DMS153 treated with DMSO at 0.1 percent for 48 hours (cell line): Measurements from ENCODE around the gene PHF2.

ENCODE experiments used
- DNase-seq: peaks from one replicate; lab custom pipeline; 2025; ENCODE audit not compliant: unreplicated experiment; lab: John Stamatoyannopoulos, UW

Gene PHF2

DNA sequence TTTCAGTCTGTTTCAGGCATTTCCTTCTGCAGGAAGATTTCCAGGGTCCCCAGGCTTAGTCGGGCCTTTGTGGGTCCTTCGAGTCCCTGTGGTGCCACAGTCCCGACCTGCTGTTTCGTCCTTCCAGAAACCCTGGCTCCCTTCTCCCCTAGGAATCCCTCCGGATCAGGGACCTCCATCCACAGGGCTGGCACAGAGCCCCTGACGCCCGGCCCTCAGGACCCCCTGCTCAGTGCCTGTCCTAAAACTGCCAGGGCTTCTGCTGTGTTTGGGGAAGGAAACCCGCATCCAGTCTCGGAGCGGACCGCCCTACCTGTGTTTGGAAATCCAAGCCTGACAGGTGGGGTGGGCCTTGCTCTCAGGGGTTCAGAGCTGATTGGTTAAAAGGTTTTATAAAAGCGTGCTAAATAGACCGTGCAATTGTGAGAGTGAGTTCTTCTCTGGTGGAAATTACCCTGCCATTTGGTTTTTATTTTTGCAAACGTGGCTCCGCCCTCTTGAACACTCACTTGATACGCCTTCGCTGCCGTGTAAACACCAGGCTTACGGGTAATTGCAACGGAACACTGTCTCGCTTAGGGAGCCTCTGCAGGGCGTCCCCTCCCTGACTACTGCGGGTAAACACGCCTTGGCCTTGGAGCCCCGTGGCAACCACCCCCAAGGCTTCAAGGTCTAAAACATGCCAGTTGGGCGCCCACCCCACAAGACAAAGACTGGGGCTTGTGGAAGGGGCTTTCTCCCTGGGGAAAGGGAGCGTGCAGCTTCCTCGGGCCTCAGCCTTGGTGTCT, 121.2 kb downstream of the PHF2 start:
- DNase-seq: peak; percentile 72

DNA sequence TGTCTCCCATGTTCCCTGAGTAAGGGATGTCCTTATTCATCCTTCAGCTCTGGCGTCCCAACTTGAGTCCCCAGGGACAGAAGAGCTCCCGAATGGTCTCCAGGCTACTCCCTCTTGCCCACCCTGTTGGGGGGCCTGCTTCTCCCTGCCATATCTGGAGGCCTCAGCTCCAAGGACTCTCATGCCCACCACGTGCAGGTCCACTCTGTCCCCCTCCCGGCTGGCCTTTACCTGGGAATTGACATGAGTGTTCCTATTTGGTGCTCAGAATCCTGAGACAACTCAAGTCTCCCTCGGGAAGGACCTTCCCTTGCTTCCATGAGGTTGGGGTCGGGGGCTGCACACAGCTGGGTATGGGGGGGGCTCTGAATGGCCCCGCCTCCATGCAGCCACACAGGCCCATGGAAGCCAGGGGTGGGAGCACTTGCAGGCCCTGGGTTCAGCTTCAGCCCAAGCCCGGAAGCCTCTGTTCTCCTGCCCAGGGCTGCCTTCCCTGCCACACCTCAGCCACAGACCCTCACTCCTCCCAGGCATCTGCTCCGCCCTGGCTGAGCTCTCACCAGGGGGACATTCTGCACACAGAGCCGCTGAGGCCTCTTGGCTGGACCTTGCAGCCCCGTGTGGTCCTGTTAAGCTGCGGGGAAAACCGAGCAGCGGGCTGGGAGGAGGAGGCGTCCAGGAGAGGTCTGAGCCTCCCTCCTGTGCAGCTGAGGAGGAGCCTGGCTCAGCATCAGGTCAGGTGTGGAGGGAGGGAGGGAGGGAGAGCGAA, 121.9 kb downstream of the PHF2 start:
- no peak for DNase-seq

DNA sequence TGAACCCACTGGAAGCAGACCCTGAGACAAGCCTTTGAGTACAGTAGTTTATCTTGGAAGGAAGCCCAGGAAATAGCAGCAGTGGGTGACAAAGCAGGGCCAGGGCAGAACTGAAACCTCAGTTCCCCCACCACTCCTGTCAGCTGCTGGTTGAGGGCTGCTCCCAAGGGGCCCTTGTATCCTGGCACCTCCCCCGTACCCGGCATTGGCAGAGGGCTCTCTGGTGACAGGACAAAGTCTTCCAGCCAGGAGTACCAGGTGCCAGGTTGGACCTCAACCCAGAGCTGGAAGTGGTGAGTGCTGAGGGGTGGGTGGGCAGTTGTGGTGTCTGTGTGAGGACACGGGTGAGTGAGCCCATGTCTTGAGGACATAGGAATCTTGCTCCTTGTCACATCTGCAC, 123.3 kb downstream of the PHF2 start:
- no peak for DNase-seq

DNA sequence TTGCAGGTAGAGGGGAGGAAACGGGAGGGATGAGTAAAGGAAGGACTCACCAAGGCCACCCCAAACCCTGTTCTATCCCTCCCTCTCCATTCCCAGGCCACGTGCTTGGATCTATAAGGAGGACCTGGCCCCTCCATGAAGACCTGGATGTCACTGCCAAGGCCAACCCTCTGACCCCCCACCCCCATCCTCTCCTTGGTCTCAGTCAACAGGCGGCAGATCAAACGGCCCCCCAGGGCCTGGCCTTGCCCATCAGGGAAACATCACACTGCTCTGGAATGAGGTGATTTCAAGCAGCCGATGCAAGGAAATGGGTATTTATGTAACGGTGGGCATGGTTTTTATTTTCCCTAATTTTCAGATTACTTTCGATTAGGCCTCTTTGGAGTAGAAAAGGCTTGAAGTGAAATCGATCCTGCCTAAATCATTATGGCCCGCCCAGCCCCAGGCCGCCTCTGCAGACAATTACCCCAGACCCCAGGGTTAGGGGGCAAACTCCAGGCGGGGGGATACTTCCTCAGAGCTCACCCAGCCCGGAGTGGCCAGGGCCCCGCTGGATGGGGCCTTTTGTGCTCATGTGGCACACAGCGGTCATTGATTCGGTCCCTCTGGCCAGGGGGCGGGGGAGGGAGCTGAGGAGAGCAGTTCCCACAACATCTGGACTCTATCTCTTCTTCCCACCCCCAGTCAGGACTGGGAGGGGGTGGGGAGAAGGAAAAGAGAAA, 125.3 kb downstream of the PHF2 start:
- no peak for DNase-seq

DNA sequence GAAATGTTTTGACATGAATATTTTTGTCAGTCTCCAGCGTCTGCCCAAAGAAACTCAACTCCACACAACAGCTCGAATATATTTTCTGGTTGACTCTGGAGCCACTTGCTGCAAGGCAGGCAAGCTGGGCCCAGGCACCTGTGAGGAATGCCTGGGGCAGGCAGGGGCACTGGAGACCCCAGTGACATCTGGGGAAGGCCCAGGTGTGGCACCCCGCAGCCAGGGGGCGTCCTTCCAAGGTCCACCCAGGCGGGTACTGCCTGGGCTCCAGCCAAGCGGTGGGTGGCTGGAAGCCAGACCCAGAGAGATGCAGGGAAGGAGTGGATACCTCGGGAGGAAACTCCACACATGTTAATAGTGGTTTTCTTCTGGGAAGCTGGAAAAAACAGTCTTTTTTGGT, 125.9 kb downstream of the PHF2 start:
- no peak for DNase-seq

DNA sequence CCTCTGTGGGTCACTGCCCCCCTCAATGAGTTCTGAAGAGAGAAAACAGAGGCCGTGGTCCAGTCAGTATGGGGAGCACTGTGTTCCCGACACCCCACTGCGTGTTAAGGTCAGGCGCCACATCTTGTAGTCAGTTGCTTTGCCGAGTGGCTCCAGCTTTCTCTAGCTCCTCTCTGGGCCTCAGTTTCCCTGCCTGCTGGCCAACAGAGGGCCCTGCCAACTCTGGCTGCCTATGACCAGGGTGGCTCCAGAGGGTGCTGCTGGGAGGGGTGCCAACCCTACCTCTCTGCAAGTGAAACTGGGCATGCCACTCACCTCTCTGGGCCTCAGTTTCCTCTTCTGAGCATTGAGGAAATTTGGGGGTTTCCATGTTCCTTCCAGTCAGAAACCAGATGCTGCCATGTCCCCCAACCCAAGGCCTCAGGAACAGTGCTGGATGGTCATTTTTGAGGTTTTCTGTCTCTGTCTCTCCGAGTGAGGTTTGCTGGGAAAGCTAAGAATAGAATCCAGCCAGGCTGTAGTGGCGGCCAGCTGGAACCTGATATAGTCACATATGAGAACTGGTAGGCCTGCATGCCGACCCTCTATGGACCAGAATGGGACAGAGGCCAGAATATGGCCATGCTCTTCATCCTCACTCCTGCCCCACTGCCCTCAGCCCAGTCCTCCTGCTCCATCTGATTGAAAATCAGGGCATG, 132.1 kb downstream of the PHF2 start:
- no peak for DNase-seq

DNA sequence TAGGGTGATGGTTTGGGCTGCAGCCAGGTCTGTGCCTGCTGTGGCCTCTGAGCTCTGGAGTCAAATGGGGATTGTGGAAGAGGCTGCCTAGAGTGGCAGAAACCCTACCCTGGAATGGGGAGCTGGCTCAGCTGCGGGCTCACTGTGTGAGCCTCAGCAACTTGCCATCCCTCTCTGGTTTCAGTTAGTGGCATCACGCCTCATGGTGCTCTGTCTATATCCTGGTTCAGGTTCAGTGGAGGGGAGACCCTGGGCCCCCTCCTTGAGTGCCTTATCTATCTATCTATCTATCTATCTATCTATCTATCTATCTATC, 132.6 kb downstream of the PHF2 start:
- DNase-seq: no peak

DNA sequence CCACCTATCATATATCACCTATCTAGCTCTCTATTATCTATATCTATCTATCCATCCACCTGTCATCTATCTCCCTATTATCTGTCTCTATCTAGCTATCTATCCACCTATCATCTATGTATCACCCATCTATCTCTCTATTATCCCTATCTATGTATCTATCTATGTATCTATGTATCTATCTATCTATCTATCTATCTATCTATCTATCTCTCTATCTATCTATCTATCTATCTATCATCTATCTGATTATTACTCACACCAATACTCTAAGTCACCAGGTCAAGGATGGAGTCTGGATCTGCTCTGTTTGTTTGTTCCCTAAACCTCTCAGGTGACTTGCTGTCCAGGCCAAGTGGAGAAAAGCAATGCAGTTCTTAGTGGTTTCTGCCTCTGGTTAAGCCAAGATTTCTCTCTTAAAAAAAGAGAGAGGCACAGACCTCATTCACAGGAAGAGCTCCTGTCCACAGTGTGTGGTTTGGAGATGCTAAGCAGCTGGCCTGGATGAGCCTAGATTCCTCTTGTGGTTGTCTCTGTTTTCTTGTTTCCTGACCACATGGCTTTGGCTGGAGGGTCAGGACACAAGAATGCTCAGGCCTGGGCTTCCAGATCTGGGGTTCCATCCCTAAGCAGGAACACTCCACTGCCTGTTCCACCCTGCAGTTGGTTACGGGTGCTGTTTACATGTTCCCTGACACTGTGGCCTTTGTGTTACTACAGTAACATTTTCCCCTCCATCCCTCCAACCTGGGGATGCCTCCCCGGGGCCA, 133.4 kb downstream of the PHF2 start:
- no peak for DNase-seq

DNA sequence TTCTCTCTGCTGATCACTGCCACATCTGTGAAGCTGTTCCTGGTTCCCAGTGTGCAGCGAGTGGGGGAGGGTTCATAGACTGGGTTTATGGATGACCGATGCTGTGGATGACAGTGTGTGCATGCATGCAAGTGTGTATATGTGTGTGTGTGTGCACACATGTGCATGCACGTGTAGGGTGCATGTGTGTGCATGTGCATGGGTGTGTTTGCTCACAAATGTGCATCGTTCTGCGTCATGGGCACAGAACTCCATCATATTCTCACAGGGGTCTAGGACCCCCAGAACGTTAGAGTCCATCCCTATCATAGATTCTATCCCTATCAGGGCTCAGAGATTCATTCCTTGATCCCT, 134.0 kb downstream of the PHF2 start:
- DNase-seq: no peak

DNA sequence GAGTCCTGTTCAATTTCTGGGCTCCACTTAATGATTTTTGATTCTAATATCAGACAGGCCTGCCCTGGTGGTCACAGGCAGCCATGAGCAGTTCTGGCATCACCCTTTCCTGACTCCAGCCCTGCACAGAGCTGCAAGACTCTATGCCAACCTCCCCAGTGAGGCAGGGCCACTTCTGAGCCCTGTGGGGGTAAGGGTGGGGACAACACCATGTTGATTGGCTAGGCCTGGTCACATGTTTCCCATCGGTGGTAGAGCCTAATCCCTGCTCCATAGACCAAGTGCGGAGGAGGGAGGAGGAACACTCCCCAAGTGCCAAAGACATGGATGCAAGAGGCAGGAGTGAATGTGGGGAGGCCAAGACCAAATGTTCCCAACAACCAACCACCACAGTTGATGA, 134.6 kb downstream of the PHF2 start:
- DNase-seq: no peak

DNA sequence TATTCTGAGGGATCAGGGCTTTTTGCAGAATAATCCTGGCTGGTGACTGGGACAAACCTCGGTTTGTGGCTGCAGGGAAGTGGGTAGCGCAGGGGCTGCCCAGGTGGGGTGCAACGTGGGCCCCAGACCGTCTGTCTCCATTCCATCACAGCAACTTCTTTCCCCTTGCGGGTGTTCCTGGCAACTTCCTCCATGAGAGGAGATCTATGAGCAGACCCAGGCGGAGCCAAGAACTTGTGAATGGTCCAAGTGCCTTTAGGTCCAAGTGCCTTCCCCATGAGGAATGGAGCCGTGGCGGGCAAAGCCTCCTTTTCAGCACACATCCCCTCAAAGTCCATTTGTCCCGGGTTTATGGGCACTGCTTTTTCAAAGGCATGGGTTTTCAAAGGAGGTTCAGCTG, 136.5 kb downstream of the PHF2 start:
- DNase-seq: no peak

DNA sequence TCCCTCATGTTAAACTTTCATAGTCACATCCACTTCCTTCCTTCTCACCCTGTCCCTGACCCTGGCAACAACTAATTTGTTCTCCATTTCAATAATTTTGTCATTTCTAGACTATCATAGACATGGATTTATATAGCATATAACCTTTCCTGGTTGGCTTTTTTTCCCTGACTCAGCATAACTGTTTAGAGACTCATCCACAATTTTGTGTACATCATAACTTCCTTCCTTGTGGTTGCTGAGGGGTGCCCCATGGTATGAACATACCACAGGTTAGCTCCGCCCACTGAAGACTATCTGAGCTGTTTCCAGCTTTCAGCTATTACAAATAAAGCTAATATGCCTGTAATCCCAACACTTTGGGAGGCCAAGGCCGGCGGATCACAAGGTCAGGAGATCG, 137.3 kb downstream of the PHF2 start:
- DNase-seq: no peak

DNA sequence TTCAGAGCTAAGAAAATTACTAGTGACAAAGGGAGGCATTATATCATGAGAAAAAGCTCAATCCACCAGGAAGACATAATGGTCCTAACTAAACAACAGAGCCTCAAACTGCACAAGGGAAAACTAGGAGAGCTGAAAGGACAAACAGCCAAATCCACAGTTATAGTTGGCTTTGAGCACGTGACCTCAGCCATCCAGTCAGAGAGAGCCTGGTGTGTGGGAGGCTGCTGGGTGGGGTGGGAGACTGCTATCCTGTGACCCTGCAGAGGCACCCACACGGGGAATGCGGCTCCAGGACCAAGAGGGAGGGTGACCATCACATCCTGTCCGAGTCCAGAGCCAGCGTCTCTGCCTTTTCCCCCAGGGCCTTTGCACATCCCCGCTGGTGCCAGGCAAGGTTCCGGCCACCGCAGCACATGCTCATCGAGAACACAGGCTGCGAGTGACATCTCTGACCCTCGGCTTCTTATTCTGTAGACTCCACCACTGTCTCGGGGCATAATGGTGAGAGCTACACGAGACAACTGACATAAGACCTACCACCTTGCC, 145.1 kb downstream of the PHF2 start:
- DNase-seq: no peak

DNA sequence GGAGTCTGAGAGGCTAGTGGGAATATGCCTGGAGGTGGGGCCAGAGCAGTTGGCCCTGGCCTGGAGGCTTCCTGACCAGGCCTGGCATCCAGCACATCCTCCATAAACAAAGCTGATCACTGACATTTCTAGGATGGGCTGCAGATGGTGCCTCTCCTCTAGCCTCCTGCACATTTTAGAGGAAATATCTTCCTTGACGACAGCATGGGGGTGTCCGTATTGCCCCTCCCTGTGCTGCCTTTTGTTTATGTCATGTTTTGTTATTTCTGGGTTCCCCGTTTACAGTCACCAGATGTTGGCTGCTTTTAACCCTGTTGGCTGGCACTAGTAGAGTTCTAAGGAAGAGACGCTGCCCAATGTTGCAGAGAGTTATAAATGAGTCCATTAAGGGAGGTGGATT, 148.5 kb downstream of the PHF2 start:
- no peak for DNase-seq

DNA sequence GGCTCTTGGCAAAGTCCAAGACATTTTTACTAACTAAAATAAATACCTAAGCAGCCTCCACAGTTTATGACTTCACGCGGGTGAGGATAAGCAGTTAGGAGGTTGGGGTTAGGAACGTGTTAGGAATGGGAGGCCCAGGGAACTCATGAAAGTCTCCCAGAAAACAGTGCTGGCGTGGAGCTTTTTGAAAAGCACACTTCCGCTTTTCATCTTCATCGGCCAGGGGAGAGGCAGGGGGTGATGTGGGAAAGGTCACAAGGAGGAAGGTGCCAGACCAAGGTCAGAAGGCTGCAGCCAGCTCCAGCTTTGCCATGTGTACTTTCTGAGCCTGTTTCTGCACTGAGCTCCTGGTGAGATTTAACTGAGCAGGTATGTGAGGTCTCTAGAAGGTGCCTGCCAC, 149.0 kb downstream of the PHF2 start:
- no peak for DNase-seq

DNA sequence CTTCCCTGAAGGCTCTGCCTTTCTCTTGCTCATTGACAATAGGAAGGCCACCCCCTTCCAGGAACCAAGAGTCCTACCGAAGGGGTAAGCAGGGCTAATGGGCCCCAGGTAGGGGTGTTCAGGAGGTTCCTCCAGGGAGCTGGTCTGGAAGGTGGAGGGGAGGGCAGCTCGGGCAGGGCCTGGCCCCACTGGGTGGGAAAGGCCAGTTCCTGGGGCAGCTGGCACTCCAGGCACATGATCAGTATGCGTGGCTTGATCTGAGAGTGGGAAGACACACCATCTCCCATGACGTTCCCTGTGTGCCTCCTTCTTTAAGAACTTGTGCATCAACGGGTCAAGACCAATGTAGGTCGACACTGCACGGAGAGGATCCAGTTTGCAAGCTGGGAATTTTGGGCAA, 149.8 kb downstream of the PHF2 start:
- DNase-seq: no peak
